ENCODE data around the gene NPHP4. TPM values are rescaled to one million over a fixed set of nuclear protein-coding genes. Genes with fewer than 3 reads are reported as not detected.
"Not testable (repeated sequence)": the region's sequence is repeated elsewhere in the genome, so short reads cannot be mapped to it uniquely, and the experiment has no call there.

The NPHP4 gene
- total RNA-seq, 1 donor from 2014 or later, result 21.0 TPM

DNA sequence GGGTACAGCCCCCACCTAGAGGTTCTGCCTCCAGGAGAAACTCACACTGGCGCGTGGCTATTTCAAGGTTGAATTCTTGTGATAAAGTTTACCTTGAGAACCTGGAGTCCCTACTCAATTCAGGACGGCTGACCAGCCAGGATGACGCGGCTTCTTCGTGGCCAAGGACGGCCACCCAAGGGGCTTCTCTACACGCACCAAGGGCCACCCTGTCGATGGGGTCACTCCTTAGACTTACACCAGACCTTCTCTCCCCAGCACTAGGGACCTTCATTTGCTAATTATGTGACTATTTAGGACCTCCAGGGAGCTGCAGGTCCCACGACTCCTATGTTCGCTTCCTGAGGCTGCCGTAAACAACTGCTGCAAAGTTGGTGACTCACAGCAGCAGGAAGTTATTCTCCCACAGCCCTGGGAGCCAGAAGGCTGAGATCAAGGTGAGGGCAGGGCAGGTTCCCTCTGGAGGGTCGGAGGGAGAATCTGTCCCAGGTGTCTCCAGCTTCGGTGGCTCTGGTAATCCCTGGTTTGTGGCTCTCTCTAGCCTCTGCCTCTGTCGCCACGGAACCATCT lies 135.9 kb downstream of the NPHP4 start:
- Mint-ChIP-seq H3K27ac (no peak overlapping the region), H3K4me3 (no peak overlapping the region), H3K36me3 (ENCODE audit: low read depth) (no peaks in the 10 kb centered on the region), H3K9me3 (no peaks in the 10 kb centered on the region), H3K27me3 (no peaks in the 10 kb centered on the region), H3K4me1 (peaks cover 3% of the 10 kb centered on the region)
- DNase-seq, result no peak
- intact Hi-C loops (cut with micrococcal nuclease), result no loop called here

DNA sequence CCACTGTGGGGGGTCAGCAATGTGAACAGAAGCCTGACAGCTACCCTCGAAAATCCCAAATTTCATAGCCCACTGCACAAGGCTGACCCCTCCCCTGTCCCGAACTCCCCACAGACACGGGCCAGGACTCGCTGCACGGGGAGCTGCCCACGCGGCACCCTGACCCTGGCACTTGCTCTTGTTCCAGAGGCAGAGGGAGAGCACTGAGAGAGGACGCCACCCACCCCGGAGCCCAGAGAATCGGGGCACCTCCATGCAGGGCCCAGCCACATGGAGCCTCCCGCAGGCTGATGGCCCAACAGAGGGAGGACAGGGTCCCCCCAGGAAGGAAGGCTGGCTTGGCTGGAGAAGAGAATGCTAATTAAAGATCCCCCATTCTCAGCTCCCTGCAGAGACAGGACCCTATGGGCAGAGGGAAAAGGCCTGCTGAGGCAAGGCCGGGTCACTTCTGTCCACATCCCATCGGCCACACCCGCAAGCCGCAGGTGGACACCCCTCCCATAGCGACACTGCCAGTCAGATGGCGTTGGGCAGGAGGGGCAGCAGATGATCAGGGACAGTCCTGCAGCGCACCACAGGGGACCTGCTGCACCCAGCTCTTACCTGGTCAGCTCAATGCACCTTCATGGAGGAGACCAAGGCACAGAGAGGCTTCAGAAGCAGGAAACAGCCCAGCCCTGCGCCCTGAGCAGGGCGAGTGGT lies 136.9 kb downstream of the NPHP4 start:
- intact Hi-C loops (cut with micrococcal nuclease), result no loop called here
- Mint-ChIP-seq H3K4me1 (peaks cover 3% of the 10 kb centered on the region), H3K36me3 (ENCODE audit: low read depth) (no peaks in the 10 kb centered on the region), H3K4me3 (no peak overlapping the region), H3K27ac (no peak overlapping the region), H3K27me3 (no peaks in the 10 kb centered on the region), H3K9me3 (no peaks in the 10 kb centered on the region)
- no peak for DNase-seq

DNA sequence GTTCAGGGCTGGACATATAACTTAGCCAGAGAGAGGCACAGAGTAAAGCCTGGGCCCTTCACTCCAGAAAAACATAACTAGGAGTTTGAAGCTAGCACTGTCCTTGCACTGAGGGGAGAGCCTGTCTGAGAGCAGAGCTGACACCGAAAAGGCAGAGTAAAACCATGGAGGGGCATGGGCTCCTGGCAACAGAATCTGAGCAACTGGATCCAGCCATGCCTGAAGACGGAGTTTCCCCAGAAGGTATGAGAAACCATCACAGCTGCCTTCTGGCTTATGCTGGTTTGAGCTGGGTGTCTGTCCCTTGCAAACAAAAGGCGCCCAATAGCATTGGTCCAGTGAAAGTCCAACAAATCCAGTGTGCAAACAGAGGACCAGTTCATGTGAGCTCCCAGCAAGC lies 137.5 kb downstream of the NPHP4 start:
- no peaks in the 10 kb centered on the region for H3K9me3 Mint-ChIP-seq
- intact Hi-C loops (cut with micrococcal nuclease), result no loop called here
- H3K27me3 Mint-ChIP-seq, result no peaks in the 10 kb centered on the region

DNA sequence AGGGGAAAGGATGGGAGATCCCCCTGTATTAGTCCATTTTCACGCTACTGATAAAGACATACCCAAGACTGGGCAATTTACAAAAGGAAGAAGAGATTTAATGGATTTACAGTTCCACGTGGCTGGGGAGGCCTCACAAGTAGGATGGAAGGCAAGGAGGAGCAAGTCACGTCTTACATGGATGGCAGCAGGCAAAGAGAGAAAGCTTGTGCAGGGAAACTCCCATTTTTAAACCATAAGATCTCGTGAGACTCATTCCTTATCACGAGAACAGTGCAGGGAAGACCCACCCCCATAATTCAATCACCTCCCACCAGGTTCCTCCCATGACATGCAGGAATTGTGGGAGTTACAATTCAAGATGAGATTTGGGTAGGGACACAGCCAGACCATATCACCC lies 138.4 kb downstream of the NPHP4 start:
- H3K27ac Mint-ChIP-seq; H3K4me1 Mint-ChIP-seq; intact Hi-C loops (cut with micrococcal nuclease); H3K36me3 Mint-ChIP-seq (ENCODE audit: low read depth); H3K9me3 Mint-ChIP-seq; H3K4me3 Mint-ChIP-seq; H3K27me3 Mint-ChIP-seq; DNase-seq: not testable (repeated sequence)

More for the DNA sequence above, 137.5 kb downstream of the NPHP4 start:
- Mint-ChIP-seq H3K27ac (no peak overlapping the region), H3K4me1 (peaks cover 3% of the 10 kb centered on the region), H3K4me3 (no peak overlapping the region), H3K36me3 (ENCODE audit: low read depth) (no peaks in the 10 kb centered on the region)
- DNase-seq, result no peak

- Mint-ChIP-seq H3K9me3 (no peaks in the 10 kb centered on the region), H3K27ac (no peak overlapping the region), H3K4me1 (no peaks in the 10 kb centered on the region), H3K27me3 (no peaks in the 10 kb centered on the region), H3K36me3 (ENCODE audit: low read depth) (no peaks in the 10 kb centered on the region), H3K4me3 (no peak overlapping the region)
- intact Hi-C loops (cut with micrococcal nuclease), result no loop called here
- DNase-seq, result no peak
Observed at GRCh38 chr1:5850503-5850902, 141.7 kb downstream of the NPHP4 start.

GRCh38 chr1:5849550-5849949 lies 142.7 kb downstream of the NPHP4 start:
- Mint-ChIP-seq H3K9me3 (no peaks in the 10 kb centered on the region), H3K4me1 (no peaks in the 10 kb centered on the region), H3K36me3 (ENCODE audit: low read depth) (no peaks in the 10 kb centered on the region), H3K4me3 (no peak overlapping the region), H3K27me3 (no peaks in the 10 kb centered on the region), H3K27ac (no peak overlapping the region)
- intact Hi-C loops (cut with micrococcal nuclease), result no loop called here
- no peak for DNase-seq

- no peaks in the 10 kb centered on the region for H3K36me3 Mint-ChIP-seq (ENCODE audit: low read depth)
- DNase-seq, result peak; percentile 70
- H3K4me3 Mint-ChIP-seq, result no peak overlapping the region
- no peaks in the 10 kb centered on the region for H3K27me3 Mint-ChIP-seq
- no peaks in the 10 kb centered on the region for H3K4me1 Mint-ChIP-seq
- no peak overlapping the region for H3K27ac Mint-ChIP-seq
- intact Hi-C loops (cut with micrococcal nuclease), result no loop called here
- no peaks in the 10 kb centered on the region for H3K9me3 Mint-ChIP-seq
Observed at GRCh38 chr1:5847013-5847659, 145.1 kb downstream of the NPHP4 start.

DNA sequence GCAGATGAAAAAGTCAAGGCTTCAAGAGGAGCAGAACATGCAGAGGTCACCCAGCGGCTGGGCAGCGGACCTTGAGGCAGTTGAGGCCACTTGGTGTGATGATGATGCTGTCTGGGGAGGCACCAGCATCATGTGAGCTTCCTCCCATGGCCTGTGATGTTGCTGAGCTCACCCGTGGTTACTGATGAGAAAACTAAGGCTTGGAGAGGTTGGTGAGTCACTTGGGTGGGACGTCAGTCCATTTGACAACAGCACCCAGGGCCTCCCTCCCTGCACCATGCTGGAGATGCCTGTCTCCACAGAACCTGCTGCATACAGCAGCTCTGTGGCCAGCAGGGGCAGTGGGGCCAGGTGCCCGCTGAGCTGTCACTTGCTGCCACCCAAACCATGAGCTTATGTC lies 146.8 kb downstream of the NPHP4 start:
- no peak for DNase-seq
- Mint-ChIP-seq H3K27ac (no peak overlapping the region), H3K9me3 (no peaks in the 10 kb centered on the region), H3K36me3 (ENCODE audit: low read depth) (no peaks in the 10 kb centered on the region), H3K4me3 (no peak overlapping the region), H3K27me3 (no peaks in the 10 kb centered on the region), H3K4me1 (no peaks in the 10 kb centered on the region)
- intact Hi-C loops (cut with micrococcal nuclease), result no loop called here

DNA sequence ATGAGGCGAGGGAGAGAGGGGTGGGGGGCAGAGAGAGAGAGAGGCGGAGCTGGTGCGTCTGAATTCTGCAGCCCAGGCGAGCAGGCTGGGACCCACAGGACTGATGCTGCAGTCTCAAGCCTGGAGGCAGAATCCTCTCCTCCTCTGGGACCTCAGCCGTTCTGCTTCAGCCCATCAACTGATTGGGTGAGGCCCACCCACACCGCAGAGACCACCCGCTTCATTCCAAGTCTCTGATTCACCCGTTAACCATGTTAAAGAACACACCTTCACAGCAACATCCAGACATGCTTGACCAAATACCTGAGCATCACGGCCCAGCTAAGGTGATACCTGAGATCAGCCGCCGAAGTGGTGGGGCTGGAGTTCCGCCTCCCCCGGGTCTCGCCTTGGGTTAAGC lies 147.8 kb downstream of the NPHP4 start:
- H3K36me3 Mint-ChIP-seq (ENCODE audit: low read depth), result no peaks in the 10 kb centered on the region
- no peak for DNase-seq
- intact Hi-C loops (cut with micrococcal nuclease), result no loop called here
- H3K27me3 Mint-ChIP-seq, result no peaks in the 10 kb centered on the region
- H3K4me3 Mint-ChIP-seq, result no peak overlapping the region
- no peaks in the 10 kb centered on the region for H3K9me3 Mint-ChIP-seq
- no peaks in the 10 kb centered on the region for H3K4me1 Mint-ChIP-seq
- no peak overlapping the region for H3K27ac Mint-ChIP-seq

DNA sequence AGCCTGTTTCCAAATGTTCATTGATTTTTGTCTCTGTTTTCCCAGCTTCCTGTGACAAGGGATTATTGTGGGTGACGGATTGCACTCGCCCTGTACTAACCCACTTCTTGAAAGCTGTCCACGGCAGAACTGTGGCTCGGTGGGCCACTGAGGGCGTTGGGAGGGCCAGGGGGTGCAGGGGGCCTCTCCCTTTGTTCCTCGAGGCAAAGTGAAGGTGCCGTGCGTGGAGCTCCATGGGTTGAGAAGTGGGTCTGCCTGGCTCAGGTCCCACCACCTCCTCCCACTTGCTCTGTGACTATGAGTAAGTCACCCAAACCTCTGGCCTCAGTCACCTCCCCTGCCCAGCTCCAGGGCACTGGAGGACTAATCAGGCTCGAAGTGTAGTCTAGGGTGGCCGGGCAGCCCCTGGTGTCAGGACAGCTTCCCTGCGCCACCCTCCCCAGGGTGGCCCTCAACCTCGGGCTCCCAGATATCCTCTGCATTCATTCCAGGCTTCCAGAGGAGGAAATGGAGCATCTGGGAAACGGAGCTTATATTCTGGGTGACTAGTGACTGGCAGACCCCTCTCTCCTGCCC lies 148.6 kb downstream of the NPHP4 start:
- intact Hi-C loops (cut with micrococcal nuclease), result no loop called here
- no peak for DNase-seq
- no peaks in the 10 kb centered on the region for H3K9me3 Mint-ChIP-seq
- H3K27ac Mint-ChIP-seq, result no peak overlapping the region
- no peaks in the 10 kb centered on the region for H3K27me3 Mint-ChIP-seq
- H3K4me1 Mint-ChIP-seq, result no peaks in the 10 kb centered on the region
- no peak overlapping the region for H3K4me3 Mint-ChIP-seq
- no peaks in the 10 kb centered on the region for H3K36me3 Mint-ChIP-seq (ENCODE audit: low read depth)

GRCh38 chr1:5842679-5843078 lies 149.5 kb downstream of the NPHP4 start:
- intact Hi-C loops (cut with micrococcal nuclease), result no loop called here
- DNase-seq, result no peak
- H3K27me3 Mint-ChIP-seq, result no peaks in the 10 kb centered on the region
- no peaks in the 10 kb centered on the region for H3K9me3 Mint-ChIP-seq
- H3K4me1 Mint-ChIP-seq, result no peaks in the 10 kb centered on the region
- no peak overlapping the region for H3K27ac Mint-ChIP-seq
- no peaks in the 10 kb centered on the region for H3K36me3 Mint-ChIP-seq (ENCODE audit: low read depth)
- no peak overlapping the region for H3K4me3 Mint-ChIP-seq

GRCh38 chr1:5840551-5841001 lies 151.6 kb downstream of the NPHP4 start:
- H3K27ac Mint-ChIP-seq, result no peak overlapping the region
- intact Hi-C loops (cut with micrococcal nuclease), result no loop called here
- no peaks in the 10 kb centered on the region for H3K36me3 Mint-ChIP-seq (ENCODE audit: low read depth)
- H3K4me3 Mint-ChIP-seq, result no peak overlapping the region
- no peaks in the 10 kb centered on the region for H3K4me1 Mint-ChIP-seq
- no peaks in the 10 kb centered on the region for H3K9me3 Mint-ChIP-seq
- no peak for DNase-seq
- peaks cover 3% of the 10 kb centered on the region for H3K27me3 Mint-ChIP-seq

DNA sequence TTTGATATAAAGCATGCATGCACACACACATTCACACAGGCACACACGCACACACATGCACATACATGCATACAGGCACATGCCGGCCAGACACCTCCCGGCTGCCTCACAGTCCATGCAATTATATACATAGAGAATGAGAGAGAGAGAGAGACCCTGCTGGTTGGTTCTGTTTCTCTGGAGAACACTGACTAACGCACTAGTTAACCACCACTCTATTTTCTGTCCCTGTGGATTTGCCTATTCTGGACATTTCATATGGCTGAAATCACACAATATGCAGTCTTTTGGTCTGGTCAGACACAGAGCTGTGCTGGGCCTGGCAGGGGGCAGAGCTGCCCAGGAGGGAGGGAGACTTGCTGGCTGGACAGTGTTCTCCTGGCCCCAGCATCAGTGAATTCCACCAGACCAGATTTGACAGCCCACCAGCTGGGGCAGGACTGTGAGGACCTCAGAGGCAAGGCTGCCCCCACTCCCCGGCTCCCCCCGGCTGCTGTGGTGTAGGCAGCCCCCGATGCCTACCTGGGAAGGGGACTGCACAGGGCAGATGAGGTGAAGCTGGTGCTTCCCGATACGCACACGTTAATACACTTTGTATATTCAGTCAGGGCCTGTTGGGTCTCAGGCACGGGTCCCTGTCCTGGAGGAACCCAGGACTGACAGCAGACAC lies 152.2 kb downstream of the NPHP4 start:
- Mint-ChIP-seq H3K9me3 (no peaks in the 10 kb centered on the region), H3K36me3 (ENCODE audit: low read depth) (no peaks in the 10 kb centered on the region), H3K27me3 (peaks cover 3% of the 10 kb centered on the region), H3K27ac (no peak overlapping the region), H3K4me3 (no peak overlapping the region), H3K4me1 (no peaks in the 10 kb centered on the region)
- intact Hi-C loops (cut with micrococcal nuclease), result no loop called here
- no peak for DNase-seq
